Measurements from ENCODE around the gene PGBD2.
"Not testable (repeated sequence)": the region's sequence is repeated elsewhere in the genome, so short reads cannot be mapped to it uniquely, and the experiment has no call there.

The PGBD2 gene

GRCh38 chr1:248873993-248874533 is 32.0 kb upstream of the PGBD2 start:
- DNase-seq (ENCODE audit: low read depth) = peak; percentile 80
- TF ChIP-seq CTCF (IDR thresholded peaks at IDR 0.05; ENCODE audit: control insufficient read depth, extremely low read depth, insufficient read depth) = no peak

DNA sequence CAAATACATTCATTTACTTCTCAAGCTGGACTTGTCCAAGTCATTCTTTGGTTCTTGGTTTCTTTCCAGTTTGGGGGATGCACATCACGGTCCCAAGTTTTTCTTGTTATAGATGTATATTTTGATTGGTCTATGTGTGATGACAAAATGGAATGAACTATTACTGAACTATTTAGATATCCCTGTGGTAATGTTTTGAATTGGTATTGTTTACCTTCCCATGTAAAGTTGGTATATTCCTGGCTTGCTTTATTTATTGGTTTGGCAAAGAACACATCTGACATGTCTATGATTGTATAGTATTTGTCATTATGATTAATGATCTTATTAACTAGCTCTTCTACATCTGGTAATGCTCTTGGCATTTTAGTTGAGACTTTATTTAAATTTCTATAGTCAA is 24.8 kb upstream of the PGBD2 start:
- no peak for TF ChIP-seq CTCF (IDR thresholded peaks at IDR 0.05; ENCODE audit: control insufficient read depth, extremely low read depth, insufficient read depth)
- no peak overlapping the region for H3K4me3 ChIP-seq (ENCODE audit: low read depth, low read length)
- peak; percentile 92 for DNase-seq (ENCODE audit: low read depth)

More at GRCh38 chr1:248873993-248874533, 32.0 kb upstream of the PGBD2 start:
- peak overlapping the region; percentile 58 for H3K4me3 ChIP-seq (ENCODE audit: low read depth, low read length)

DNA sequence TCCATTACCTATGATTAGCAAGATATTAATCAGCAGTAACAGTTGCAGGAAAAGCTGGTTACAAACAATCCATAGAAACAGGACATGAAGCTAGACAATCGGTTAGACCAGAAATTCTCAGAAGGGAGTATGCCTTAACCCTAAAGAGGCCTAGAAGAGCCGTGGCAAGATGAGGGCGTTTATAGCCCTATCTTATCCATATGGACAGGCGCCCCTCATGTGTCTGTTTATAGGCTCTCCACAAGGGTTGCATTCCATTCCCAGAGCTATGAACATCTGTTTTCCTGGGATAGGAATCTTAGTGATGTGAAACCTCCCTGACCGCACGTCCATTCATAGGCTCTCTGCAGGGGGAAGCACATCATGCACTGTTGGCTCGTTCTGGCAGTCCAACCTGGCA is 23.6 kb upstream of the PGBD2 start:
- not testable (repeated sequence) for H3K4me3 ChIP-seq (ENCODE audit: low read depth, low read length); DNase-seq (ENCODE audit: low read depth)

- H3K4me3 ChIP-seq (ENCODE audit: low read depth, low read length) = no peak overlapping the region
- no peak for TF ChIP-seq CTCF (IDR thresholded peaks at IDR 0.05; ENCODE audit: control insufficient read depth, extremely low read depth, insufficient read depth)
- no peak for DNase-seq (ENCODE audit: low read depth)
Observed at GRCh38 chr1:248884632-248885295, 21.3 kb upstream of the PGBD2 start.

GRCh38 chr1:248885646-248886045 is 20.4 kb upstream of the PGBD2 start:
- H3K4me3 ChIP-seq (ENCODE audit: low read depth, low read length) = no peak overlapping the region
- TF ChIP-seq CTCF (IDR thresholded peaks at IDR 0.05; ENCODE audit: control insufficient read depth, extremely low read depth, insufficient read depth) = no peak
- no peak for DNase-seq (ENCODE audit: low read depth)

DNA sequence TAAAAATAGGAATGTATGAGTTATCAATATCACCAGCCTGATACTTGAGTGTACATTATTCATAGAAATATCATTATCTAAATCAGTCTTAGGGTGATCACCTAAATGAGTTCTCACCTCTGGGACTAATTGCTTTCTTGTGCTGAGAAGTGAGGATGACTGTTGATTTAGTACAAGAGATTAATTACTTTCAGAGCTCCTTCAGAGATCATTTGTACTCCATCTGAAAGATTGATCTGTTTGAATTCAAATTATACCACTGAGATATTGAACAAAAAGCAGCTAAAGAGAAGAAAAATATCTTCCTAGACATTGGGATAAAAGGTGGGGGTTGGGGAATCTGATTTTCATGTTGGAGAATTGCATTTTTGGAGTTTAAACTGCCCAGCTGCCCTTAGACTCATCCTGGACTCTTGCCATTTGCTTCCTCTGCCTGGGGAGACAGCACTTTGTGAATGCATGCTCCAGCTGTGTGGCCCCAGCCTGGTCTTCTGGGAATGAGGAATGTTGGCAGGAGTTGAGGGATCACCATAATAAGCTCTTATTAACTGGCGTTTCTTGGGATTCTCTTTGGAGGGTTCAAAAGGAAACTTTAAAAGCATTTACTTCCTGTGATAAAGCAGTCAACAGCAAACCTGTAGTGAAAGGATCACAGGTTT is 19.7 kb upstream of the PGBD2 start:
- TF ChIP-seq CTCF (IDR thresholded peaks at IDR 0.05; ENCODE audit: control insufficient read depth, extremely low read depth, insufficient read depth) = no peak
- no peak overlapping the region for H3K4me3 ChIP-seq (ENCODE audit: low read depth, low read length)
- DNase-seq (ENCODE audit: low read depth) = no peak

- not testable (repeated sequence) for DNase-seq (ENCODE audit: low read depth)
Observed at GRCh38 chr1:248889914-248890243, 16.2 kb upstream of the PGBD2 start.

More at GRCh38 chr1:248889914-248890243, 16.2 kb upstream of the PGBD2 start:
- not testable (repeated sequence) for H3K4me3 ChIP-seq (ENCODE audit: low read depth, low read length)

All from LNCaP clone FGC (cell line).